Activated naive CD8-positive, alpha-beta T cell treated with anti-CD3 and anti-CD28 coated beads for 36 hours (primary cell): ENCODE measurements around the gene CLCN1. TPM values are rescaled to one million over a fixed set of nuclear protein-coding genes. Genes with fewer than 3 reads are reported as not detected.

ENCODE experiments used
- DNase-seq: peaks from one replicate; pipeline ENCODE4 v3.0.0; 2021
- H3K27ac Mint-ChIP-seq: one replicate; pipeline ENCODE4 v1.8.0; 2022; ENCODE audit warnings: mild to moderate bottlenecking, moderate library complexity, mixed read lengths
- H3K27me3 Mint-ChIP-seq: one replicate; pipeline ENCODE4 v1.8.0; 2022; ENCODE audit warnings: mild to moderate bottlenecking, mixed read lengths
- H3K36me3 Mint-ChIP-seq: one replicate; pipeline ENCODE4 v1.8.0; 2021; ENCODE audit warnings: mild to moderate bottlenecking, mixed read lengths
- H3K4me1 Mint-ChIP-seq: one replicate; pipeline ENCODE4 v1.8.0; 2021; ENCODE audit warnings: mixed read lengths
- H3K4me3 Mint-ChIP-seq: one replicate; pipeline ENCODE4 v1.8.0; 2022; ENCODE audit warnings: mild to moderate bottlenecking, moderate library complexity, mixed read lengths
- H3K9me3 Mint-ChIP-seq: one replicate; pipeline ENCODE4 v1.8.0; 2022; ENCODE audit warnings: mixed read lengths
- total RNA-seq, 2 experiments: library from RNA; stranded (reverse); gene quantifications; one replicate each; pipeline ENCODE4 v1.2.3, GENCODE V29; 2021

Gene CLCN1
- total RNA-seq, 2 experiments from 2014 or later, result 0.06 TPM; not detected in 1

DNA sequence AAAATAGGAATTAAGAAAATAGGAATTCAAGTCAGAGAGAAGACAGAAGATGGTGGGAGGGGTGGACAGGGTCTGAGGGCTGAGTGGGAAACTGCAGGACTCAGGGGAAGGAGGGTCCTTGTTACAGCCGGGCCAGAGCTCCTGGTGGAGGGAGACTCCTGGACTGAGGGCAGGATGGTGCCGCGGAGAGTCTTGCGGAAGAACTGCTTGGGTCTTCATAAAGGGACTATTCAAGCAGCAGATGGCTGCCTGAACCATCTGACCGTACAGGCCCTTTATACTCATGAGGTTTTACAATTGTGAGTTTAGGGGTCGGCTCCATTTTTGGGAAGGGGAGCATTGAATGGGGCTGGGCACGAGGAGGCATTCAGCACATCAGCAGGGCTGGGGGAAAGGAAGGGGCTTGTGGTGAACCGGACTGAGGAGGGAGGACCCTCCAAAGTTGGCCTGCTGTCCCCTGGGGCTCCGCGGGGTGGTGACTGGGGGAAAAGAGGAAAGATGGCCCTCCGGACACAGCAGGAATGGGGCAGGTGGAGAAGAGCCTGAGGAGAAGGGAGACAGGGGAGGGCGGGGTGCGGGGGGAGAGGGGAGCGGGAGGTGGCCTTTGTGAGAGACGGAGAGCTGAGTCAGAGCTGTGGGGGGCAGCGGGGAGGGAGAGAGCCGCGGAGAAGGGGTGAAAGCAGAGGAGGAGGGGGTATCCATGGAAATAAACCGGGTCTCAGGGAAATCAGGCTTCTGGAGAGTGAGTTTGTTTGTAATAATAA, 45.1 kb downstream of the CLCN1 start:
- Mint-ChIP-seq H3K4me1 (no peaks in the 10 kb centered on the region), H3K4me3 (peak overlapping the region; percentile 64), H3K27me3 (peaks cover 15% of the 10 kb centered on the region), H3K27ac (no peak overlapping the region), H3K36me3 (no peaks in the 10 kb centered on the region), H3K9me3 (no peaks in the 10 kb centered on the region)
- DNase-seq, result no peak

GRCh38 chr7:143361552-143362130, 45.7 kb downstream of the CLCN1 start:
- Mint-ChIP-seq H3K4me1 (no peaks in the 10 kb centered on the region), H3K27ac (no peak overlapping the region), H3K9me3 (no peaks in the 10 kb centered on the region), H3K4me3 (peak overlapping the region; percentile 87), H3K36me3 (no peaks in the 10 kb centered on the region), H3K27me3 (peaks cover 15% of the 10 kb centered on the region)
- no peak for DNase-seq

DNA sequence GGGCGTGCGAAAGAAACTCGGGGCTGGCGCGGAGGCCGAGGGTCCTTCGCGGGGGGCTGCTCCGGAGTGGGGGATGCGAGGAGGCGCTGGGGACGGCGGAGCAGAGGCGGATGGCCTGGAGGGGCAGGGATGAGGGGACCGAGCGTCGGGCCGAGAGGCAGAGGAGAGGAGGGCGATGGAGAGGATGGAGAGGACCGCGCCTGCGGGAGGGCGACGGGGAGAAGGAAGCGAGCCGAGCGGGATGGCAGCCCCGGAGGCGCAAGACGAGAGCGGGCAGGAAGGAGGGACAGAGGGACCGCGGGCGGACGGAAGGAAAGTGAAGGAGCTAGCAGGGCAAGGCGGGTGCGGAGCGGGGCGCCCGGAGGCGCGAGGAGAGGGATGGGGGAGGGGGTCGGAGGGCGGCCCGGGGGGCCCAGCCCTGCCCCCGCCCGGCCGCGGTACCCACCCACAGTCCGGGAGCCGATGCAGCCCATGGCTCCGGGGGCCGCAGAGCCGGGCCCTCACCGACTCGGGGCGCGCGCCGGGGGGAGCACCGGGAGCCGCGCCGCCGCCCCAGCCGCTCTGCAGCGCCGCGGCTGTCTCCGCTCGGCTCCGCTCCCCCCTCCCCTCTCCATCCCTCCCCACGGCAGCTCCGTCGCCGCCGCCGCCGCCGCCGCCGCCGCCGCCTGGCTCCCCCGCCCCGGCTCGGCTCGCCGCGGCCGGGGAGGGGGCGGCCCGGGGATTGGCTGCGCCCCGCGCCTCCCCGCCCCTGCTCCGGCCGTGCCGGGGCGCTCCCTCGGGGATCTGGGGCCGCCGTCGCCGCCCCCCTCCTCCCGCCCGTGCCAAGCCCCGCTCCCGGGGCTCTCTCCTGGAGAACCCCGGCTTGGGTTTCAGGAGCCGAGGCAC, 46.5 kb downstream of the CLCN1 start, which contains the start of gene FAM131B:
TSS of gene FAM131B (minus strand) at position 583 of the 885 bp plus-strand sequence. CDS start at position 473, 110 bp downstream.
- Mint-ChIP-seq H3K4me1 (no peaks in the 10 kb centered on the region), H3K27me3 (peaks cover 15% of the 10 kb centered on the region), H3K4me3 (peak within 1 kb of the TSS; percentile 87), H3K9me3 (no peaks in the 10 kb centered on the region), H3K36me3 (no peaks in the 10 kb centered on the region), H3K27ac (no peak within 1 kb of the TSS)
- DNase-seq, result peak; percentile 43

DNA sequence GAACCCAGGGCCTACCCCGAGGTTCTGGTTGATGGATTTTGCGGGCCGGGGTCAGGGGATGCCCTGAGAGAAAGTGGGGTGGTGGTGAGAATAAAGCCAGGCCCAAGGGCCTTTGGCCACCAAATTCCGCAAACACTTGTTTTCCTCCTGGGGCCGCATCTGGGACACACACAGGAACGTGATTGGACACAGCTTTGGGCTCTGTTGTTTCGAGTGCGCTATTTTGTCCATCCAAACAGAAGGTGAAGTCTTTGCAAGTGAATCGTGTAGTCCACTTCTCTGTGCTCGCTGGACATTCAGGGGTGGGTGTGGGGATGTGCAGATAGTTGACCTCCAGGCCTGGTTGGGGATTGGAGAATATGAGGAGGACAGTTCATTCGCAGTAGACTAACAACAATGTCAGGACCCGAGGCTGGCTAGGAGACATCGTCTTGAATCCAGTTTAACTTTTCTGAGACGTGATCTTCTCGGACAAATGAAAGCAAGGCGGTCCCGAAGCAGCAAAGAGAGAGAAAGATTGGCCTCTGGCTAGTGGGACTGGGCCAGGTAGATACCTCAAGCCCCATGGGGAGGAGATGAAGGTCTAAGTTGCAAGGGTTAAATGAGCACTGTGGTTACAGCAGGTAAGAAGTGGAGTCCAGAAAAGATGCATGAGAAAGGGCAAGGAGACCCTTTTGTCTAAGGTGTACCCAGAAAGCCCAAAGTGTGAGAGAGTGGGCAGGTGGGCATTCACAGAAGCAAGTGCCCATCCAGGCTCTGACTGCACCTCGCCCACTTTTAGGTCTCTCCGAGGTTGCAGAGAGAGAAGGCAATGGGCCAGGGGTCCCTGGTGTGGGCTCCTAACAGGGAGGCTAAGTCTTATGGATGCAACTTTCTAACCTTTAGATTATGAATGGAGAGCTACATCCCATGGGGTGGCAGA, 47.4 kb downstream of the CLCN1 start:
- Mint-ChIP-seq H3K4me1 (no peaks in the 10 kb centered on the region), H3K27me3 (peaks cover 15% of the 10 kb centered on the region), H3K9me3 (no peaks in the 10 kb centered on the region), H3K36me3 (no peaks in the 10 kb centered on the region), H3K4me3 (peak overlapping the region; percentile 62), H3K27ac (no peak overlapping the region)
- DNase-seq, result no peak

GRCh38 chr7:143367972-143368371, 52.1 kb downstream of the CLCN1 start:
- H3K27ac Mint-ChIP-seq, result no peak overlapping the region
- DNase-seq, result no peak
- H3K4me3 Mint-ChIP-seq, result no peak overlapping the region
- peaks cover 3% of the 10 kb centered on the region for H3K36me3 Mint-ChIP-seq
- peaks cover 17% of the 10 kb centered on the region for H3K4me1 Mint-ChIP-seq
- H3K9me3 Mint-ChIP-seq, result no peaks in the 10 kb centered on the region
- H3K27me3 Mint-ChIP-seq, result peaks cover 11% of the 10 kb centered on the region

GRCh38 chr7:143368387-143368786, 52.5 kb downstream of the CLCN1 start:
- DNase-seq, result no peak
- peaks cover 20% of the 10 kb centered on the region for H3K4me1 Mint-ChIP-seq
- H3K36me3 Mint-ChIP-seq, result peaks cover 3% of the 10 kb centered on the region
- no peaks in the 10 kb centered on the region for H3K9me3 Mint-ChIP-seq
- no peak overlapping the region for H3K27ac Mint-ChIP-seq
- H3K27me3 Mint-ChIP-seq, result peaks cover 7% of the 10 kb centered on the region
- H3K4me3 Mint-ChIP-seq, result no peak overlapping the region

GRCh38 chr7:143369678-143370651, 54.1 kb downstream of the CLCN1 start:
- no peak overlapping the region for H3K4me3 Mint-ChIP-seq

DNA sequence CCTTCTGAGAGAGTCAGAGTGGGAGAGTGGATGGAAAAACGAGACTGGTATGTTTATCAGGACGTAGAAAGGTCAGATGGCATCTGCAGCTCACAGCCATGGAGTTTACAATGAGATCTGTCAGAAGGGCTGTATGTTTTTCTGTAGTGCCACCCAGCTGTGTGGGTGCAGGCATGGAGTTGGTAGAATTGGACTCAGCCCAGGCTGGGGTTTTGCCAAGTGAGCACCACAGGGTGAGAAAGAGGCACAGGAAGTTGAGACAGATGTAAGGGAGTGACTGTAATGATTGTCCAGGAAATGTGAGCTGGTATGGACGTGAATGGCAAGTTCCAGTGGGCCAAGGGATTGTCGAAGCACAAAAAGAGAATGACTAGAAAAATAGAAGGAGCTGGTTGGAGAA, 56.2 kb downstream of the CLCN1 start:
- peaks cover 51% of the 10 kb centered on the region for H3K4me1 Mint-ChIP-seq

More at GRCh38 chr7:143369678-143370651, 54.1 kb downstream of the CLCN1 start:
- H3K27me3 Mint-ChIP-seq, result no peaks in the 10 kb centered on the region
- no peak overlapping the region for H3K27ac Mint-ChIP-seq
- H3K4me1 Mint-ChIP-seq, result peaks cover 33% of the 10 kb centered on the region
- H3K9me3 Mint-ChIP-seq, result no peaks in the 10 kb centered on the region
- H3K36me3 Mint-ChIP-seq, result peaks cover 3% of the 10 kb centered on the region
- DNase-seq, result no peak

GRCh38 chr7:143373255-143373794, 57.4 kb downstream of the CLCN1 start:
- no peak for DNase-seq
- H3K27me3 Mint-ChIP-seq, result no peaks in the 10 kb centered on the region
- no peak overlapping the region for H3K4me3 Mint-ChIP-seq
- peaks cover 3% of the 10 kb centered on the region for H3K36me3 Mint-ChIP-seq
- no peaks in the 10 kb centered on the region for H3K9me3 Mint-ChIP-seq
- peaks cover 59% of the 10 kb centered on the region for H3K4me1 Mint-ChIP-seq
- peak overlapping the region; percentile 1 for H3K27ac Mint-ChIP-seq

More for the DNA sequence above, 56.2 kb downstream of the CLCN1 start:
- DNase-seq, result peak; percentile 37
- no peaks in the 10 kb centered on the region for H3K9me3 Mint-ChIP-seq
- peak overlapping the region; percentile 30 for H3K4me3 Mint-ChIP-seq
- peaks cover 3% of the 10 kb centered on the region for H3K36me3 Mint-ChIP-seq
- no peaks in the 10 kb centered on the region for H3K27me3 Mint-ChIP-seq
- peak overlapping the region; percentile 82 for H3K27ac Mint-ChIP-seq

GRCh38 chr7:143374561-143374960, 58.6 kb downstream of the CLCN1 start:
- Mint-ChIP-seq H3K4me3 (no peak overlapping the region), H3K9me3 (no peaks in the 10 kb centered on the region)

DNA sequence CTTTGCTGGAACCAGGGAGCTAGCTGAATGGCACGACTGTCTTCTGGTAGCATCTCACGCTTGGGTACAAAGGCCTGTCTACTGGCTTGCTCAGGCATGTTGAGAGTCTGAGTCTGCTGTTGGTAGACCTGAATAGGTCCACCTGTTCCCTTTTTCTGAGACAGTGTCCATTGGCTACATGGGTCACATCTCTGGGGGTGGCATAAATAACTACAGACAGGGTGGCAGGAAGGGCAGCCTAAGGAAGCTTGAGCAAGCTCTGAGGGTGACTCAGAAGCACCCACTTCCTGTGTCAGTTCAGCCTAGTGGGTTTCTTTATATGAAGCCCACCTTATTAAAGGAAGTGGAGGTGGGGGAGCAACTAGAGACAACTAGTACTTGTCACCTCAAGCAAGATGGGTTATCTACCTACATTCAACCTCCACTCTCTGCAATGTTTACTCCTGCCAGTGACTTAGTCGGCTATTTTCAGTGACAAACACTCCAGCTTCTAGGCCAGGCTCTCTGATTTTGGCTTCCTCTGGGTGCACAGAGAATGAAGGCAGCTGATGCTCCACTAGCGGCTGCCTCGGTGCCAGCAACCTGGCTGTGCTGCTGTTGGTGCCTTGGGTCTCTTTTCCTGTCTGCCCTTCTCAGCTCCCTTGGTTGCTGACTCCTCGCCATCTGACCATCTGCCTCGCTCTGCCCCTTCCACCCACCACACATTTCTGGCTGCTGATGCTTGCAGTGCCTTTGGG, 59.6 kb downstream of the CLCN1 start:
- Mint-ChIP-seq H3K36me3 (peaks cover 3% of the 10 kb centered on the region), H3K4me3 (peak overlapping the region; percentile 43)

More at GRCh38 chr7:143374561-143374960, 58.6 kb downstream of the CLCN1 start:
- no peak for DNase-seq
- H3K27ac Mint-ChIP-seq, result peak overlapping the region; percentile 92
- peaks cover 70% of the 10 kb centered on the region for H3K4me1 Mint-ChIP-seq
- H3K27me3 Mint-ChIP-seq, result no peaks in the 10 kb centered on the region
- H3K36me3 Mint-ChIP-seq, result peaks cover 3% of the 10 kb centered on the region

GRCh38 chr7:143376396-143376795, 60.5 kb downstream of the CLCN1 start:
- Mint-ChIP-seq H3K9me3 (no peaks in the 10 kb centered on the region), H3K36me3 (peaks cover 3% of the 10 kb centered on the region), H3K27me3 (no peaks in the 10 kb centered on the region), H3K27ac (peak overlapping the region; percentile 92), H3K4me3 (peak overlapping the region; percentile 2), H3K4me1 (peaks cover 64% of the 10 kb centered on the region)
- DNase-seq, result no peak

More for the DNA sequence above, 59.6 kb downstream of the CLCN1 start:
- DNase-seq, result peak; percentile 46
- Mint-ChIP-seq H3K4me1 (peaks cover 69% of the 10 kb centered on the region), H3K9me3 (no peaks in the 10 kb centered on the region), H3K27ac (peak overlapping the region; percentile 92), H3K27me3 (no peaks in the 10 kb centered on the region)
